HL-60 (cell line): Measurements from ENCODE around the gene ACOXL.

ENCODE experiments used
- DNase-seq, 2 experiments: peaks; one replicate each; pipeline ENCODE4 v3.0.0-alpha.2; 2010 to 2020; ENCODE audit warnings: low read depth in 1 of 2, low spot score in 1 of 2
- H3K27ac ChIP-seq: fragments of 250-450 bp; sonication (Bioruptor Pico); replicated peaks from 2 replicates; pipeline ENCODE4 v1.5.1; 2020; ENCODE audit warnings: mild to moderate bottlenecking, moderate library complexity
- H3K27me3 ChIP-seq: fragments of 250-450 bp; sonication (Bioruptor Pico); 2 replicates; pipeline ENCODE4 v1.5.1; 2021; ENCODE audit warnings: mild to moderate bottlenecking, moderate library complexity; ENCODE audit not compliant: insufficient read depth, poor library complexity, severe bottlenecking
- H3K4me3 ChIP-seq: replicated peaks from 2 replicates; pipeline ENCODE4 v1.5.1; 2011; ENCODE audit warnings: mild to moderate bottlenecking, control low read depth, low read length; ENCODE audit not compliant: insufficient read depth
- GABPA ChIP-seq: IDR thresholded peaks from 2 replicates; pipeline ENCODE4 v1.6.1; 2012; ENCODE audit warnings: low read depth
- POLR2AphosphoS5 ChIP-seq: IDR thresholded peaks from 2 replicates; pipeline ENCODE4 v1.6.1; 2012; ENCODE audit warnings: low read depth
- SPI1 ChIP-seq: IDR thresholded peaks from 2 replicates; pipeline ENCODE4 v1.6.1; 2012; ENCODE audit warnings: low read depth, mild to moderate bottlenecking, borderline replicate concordance
- TF ChIP-seq, protein P1 (sequence below): IDR thresholded peaks from 2 replicates; pipeline ENCODE4 v1.6.1; 2012; ENCODE audit warnings: low read depth; ENCODE audit not compliant: insufficient replicate concordance
- TF ChIP-seq, protein P2 (sequence below): IDR thresholded peaks from one replicate; pipeline ENCODE4 v1.5.1; 2011; ENCODE audit warnings: low read length, control low read depth, inconsistent platforms; ENCODE audit not compliant: insufficient read depth

ACOXL gene

DNA sequence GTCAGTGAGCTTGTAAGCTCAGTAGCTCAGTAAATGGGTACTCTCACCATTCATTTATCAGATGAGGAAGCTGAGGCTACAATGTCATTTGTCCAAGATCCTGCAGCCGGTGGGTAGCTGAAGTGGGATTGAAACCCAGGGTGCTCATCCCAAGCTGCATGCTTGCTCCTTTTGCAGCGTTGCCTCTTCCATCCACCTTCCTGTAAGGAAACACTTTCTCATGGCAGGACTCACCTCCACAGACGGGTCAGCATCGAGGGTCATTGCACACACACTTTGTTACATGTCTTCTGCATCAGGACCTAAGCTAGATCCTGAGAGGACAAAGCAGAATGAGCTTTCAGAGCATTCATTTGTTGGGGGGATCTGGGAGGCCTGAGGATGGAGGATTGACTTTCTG is 60.7 kb downstream of the ACOXL start:
- no peaks in the 10 kb centered on the region for H3K27me3 ChIP-seq
- DNase-seq: no peak

DNA sequence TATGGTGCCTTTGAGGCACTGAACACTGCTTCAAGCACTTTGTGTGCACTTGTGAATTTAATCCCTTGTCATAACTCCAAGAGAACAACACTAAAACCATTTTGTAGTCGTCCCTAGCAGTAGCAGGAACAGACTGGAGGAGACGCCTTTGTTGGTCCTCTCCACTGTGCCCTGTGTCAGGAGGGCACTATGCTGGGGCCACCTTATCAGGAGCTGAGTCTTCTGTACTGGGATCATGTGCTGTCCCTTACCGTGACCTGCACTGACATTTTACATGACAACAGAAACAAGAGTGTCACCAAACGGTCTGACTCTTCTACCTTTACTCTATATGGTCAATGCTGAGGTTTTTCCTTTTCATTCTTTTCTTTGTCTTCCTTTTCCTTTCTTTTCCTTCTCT is 62.0 kb downstream of the ACOXL start:
- no peaks in the 10 kb centered on the region for H3K27me3 ChIP-seq
- no peak overlapping the region for H3K27ac ChIP-seq
- no peak for DNase-seq
- H3K4me3 ChIP-seq: no peak overlapping the region
- TF ChIP-seq, protein P1, sequence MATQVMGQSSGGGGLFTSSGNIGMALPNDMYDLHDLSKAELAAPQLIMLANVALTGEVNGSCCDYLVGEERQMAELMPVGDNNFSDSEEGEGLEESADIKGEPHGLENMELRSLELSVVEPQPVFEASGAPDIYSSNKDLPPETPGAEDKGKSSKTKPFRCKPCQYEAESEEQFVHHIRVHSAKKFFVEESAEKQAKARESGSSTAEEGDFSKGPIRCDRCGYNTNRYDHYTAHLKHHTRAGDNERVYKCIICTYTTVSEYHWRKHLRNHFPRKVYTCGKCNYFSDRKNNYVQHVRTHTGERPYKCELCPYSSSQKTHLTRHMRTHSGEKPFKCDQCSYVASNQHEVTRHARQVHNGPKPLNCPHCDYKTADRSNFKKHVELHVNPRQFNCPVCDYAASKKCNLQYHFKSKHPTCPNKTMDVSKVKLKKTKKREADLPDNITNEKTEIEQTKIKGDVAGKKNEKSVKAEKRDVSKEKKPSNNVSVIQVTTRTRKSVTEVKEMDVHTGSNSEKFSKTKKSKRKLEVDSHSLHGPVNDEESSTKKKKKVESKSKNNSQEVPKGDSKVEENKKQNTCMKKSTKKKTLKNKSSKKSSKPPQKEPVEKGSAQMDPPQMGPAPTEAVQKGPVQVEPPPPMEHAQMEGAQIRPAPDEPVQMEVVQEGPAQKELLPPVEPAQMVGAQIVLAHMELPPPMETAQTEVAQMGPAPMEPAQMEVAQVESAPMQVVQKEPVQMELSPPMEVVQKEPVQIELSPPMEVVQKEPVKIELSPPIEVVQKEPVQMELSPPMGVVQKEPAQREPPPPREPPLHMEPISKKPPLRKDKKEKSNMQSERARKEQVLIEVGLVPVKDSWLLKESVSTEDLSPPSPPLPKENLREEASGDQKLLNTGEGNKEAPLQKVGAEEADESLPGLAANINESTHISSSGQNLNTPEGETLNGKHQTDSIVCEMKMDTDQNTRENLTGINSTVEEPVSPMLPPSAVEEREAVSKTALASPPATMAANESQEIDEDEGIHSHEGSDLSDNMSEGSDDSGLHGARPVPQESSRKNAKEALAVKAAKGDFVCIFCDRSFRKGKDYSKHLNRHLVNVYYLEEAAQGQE: no peak
- no peak for TF ChIP-seq SPI1
- TF ChIP-seq POLR2AphosphoS5: no peak
- TF ChIP-seq, protein P2, sequence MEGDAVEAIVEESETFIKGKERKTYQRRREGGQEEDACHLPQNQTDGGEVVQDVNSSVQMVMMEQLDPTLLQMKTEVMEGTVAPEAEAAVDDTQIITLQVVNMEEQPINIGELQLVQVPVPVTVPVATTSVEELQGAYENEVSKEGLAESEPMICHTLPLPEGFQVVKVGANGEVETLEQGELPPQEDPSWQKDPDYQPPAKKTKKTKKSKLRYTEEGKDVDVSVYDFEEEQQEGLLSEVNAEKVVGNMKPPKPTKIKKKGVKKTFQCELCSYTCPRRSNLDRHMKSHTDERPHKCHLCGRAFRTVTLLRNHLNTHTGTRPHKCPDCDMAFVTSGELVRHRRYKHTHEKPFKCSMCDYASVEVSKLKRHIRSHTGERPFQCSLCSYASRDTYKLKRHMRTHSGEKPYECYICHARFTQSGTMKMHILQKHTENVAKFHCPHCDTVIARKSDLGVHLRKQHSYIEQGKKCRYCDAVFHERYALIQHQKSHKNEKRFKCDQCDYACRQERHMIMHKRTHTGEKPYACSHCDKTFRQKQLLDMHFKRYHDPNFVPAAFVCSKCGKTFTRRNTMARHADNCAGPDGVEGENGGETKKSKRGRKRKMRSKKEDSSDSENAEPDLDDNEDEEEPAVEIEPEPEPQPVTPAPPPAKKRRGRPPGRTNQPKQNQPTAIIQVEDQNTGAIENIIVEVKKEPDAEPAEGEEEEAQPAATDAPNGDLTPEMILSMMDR: no peak
- no peak for TF ChIP-seq GABPA

More for the DNA sequence above, 60.7 kb downstream of the ACOXL start:
- H3K27ac ChIP-seq: no peak overlapping the region
- TF ChIP-seq, protein P2: no peak
- no peak for TF ChIP-seq POLR2AphosphoS5
- TF ChIP-seq GABPA: no peak
- no peak for TF ChIP-seq SPI1
- TF ChIP-seq, protein P1: no peak
- no peak overlapping the region for H3K4me3 ChIP-seq

DNA sequence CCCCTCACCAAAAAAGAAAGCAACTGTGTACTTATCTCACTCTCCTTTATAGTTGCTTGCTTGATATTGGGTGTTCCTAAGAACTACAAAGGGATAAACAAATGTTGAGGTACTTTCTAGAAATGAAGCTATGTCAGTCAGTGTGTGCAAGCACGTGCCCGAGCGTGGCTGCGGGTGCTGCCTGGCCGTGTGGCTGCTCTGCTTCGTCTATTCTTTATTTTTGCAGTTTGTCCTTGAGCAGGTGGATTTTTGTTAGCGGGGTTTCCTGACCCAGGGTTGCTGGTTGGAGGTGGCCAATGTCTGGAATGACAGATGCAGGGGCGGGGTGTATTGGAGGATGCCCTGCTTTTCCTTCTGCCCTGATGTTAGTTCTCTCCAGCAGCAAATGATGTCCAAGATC is 62.6 kb downstream of the ACOXL start:
- H3K4me3 ChIP-seq: no peak overlapping the region
- no peak for DNase-seq
- H3K27me3 ChIP-seq: no peaks in the 10 kb centered on the region
- H3K27ac ChIP-seq: no peak overlapping the region
- TF ChIP-seq GABPA (no peak), SPI1 (no peak), POLR2AphosphoS5 (no peak)
- TF ChIP-seq, protein P1: no peak
